Breast epithelium (tissue), 4 donors: ENCODE measurements around the gene RNASE7. TPM values are rescaled to one million over a fixed set of nuclear protein-coding genes. Genes with fewer than 3 reads are reported as not detected.

Experiments
- DNase-seq, 2 donors: peaks; one replicate each; pipeline ENCODE4 v3.0.0-alpha.2; 2019; ENCODE audit warnings: low spot score in 2 of 2
- H3K27ac ChIP-seq, 2 donors: fragments of 200-600 bp; sonication (generic) in 1 of 2; one replicate each; pipeline ENCODE4 v1.5.1; 2016 to 2019; ENCODE audit warnings: mild to moderate bottlenecking in 1 of 2
- H3K27me3 ChIP-seq, 2 donors: fragments of 200-600 bp; sonication (generic) in 1 of 2; one replicate each; pipeline versions ENCODE4 v1.5.1 to v1.6.0; 2017 to 2019; ENCODE audit warnings: control low read depth in 1 of 2, mild to moderate bottlenecking in 1 of 2
- H3K36me3 ChIP-seq: fragments of 200-600 bp; one replicate; pipeline ENCODE4 v1.5.1; 2019
- H3K4me1 ChIP-seq, 2 donors: fragments of 200-600 bp; sonication (generic); one replicate each; pipeline ENCODE4 v1.5.1; 2016 to 2019; ENCODE audit warnings: control low read depth in 1 of 2
- H3K4me3 ChIP-seq, 3 donors: fragments of 200-600 bp; sonication (generic); 1 replicate in 2 of 3; 2 replicates in 1 of 3; pipeline ENCODE4 v1.5.1; 2016 to 2019; ENCODE audit warnings: mild to moderate bottlenecking in 3 of 3, moderate library complexity in 2 of 3
- H3K9me3 ChIP-seq, 2 donors: fragments of 200-600 bp; sonication (generic) in 1 of 2; one replicate each; pipeline ENCODE4 v1.5.1; 2016 to 2019; ENCODE audit warnings: control low read depth in 1 of 2
- CTCF ChIP-seq, 3 donors: fragments of 450-650 bp; IDR thresholded peaks; one replicate each; pipeline ENCODE4 v1.5.1; 2016 to 2017; ENCODE audit warnings: antibody characterized with exemption in 3 of 3, mild to moderate bottlenecking in 3 of 3, moderate library complexity in 3 of 3
- POLR2A ChIP-seq: fragments of 450-650 bp; IDR thresholded peaks from one replicate; pipeline ENCODE4 v1.6.1; 2016; ENCODE audit warnings: antibody characterized with exemption, mild to moderate bottlenecking, moderate library complexity
- POLR2AphosphoS5 ChIP-seq, 3 donors: sonication (generic); formaldehyde crosslinking; IDR thresholded peaks; one replicate each; pipeline ENCODE4 v1.6.1; 2017; ENCODE audit warnings: antibody characterized with exemption in 3 of 3
- intact Hi-C: fragments of 100-400 bp; cut with DNase I; formaldehyde crosslinking; loops from one replicate; pipeline ENCODE4 v1.15.1; 2023; ENCODE audit warnings: low total_unique reads
- total RNA-seq, 3 donors: library from RNA; depleted of rRNA; stranded (reverse); fragments of >200 nt; gene quantifications; one replicate each; pipeline ENCODE4 v1.1.0, GENCODE V29; 2016

The RNASE7 gene
- total RNA-seq, 3 donors from 2014 or later, result 1.6 to 3.1 TPM; not detected in 1

- TF ChIP-seq CTCF (IDR thresholded peaks at IDR 0.05) (no peak), POLR2A (no peak), POLR2AphosphoS5 (IDR thresholded peaks at IDR 0.05) (no peak)
- H3K27ac ChIP-seq, result peak overlapping the region; percentile 70 to 84
- DNase-seq, result no peak
- no peaks in the 10 kb centered on the region for H3K27me3 ChIP-seq
- intact Hi-C loops, result no loop called here
- no peaks in the 10 kb centered on the region for H3K9me3 ChIP-seq
- H3K36me3 ChIP-seq, result no peaks in the 10 kb centered on the region
- peaks cover 0 to 27% of the 10 kb centered on the region in 2 donors for H3K4me1 ChIP-seq
- no peak overlapping the region for H3K4me3 ChIP-seq
Measured at GRCh38 chr14:21043974-21044618, 1.9 kb downstream of the RNASE7 start.

GRCh38 chr14:21047378-21047781 lies 5.2 kb downstream of the RNASE7 start:
- H3K4me1 ChIP-seq, result peaks cover 0 to 17% of the 10 kb centered on the region in 2 donors
- no peaks in the 10 kb centered on the region for H3K27me3 ChIP-seq
- H3K36me3 ChIP-seq, result no peaks in the 10 kb centered on the region
- no peak overlapping the region for H3K4me3 ChIP-seq
- no peak for TF ChIP-seq CTCF (IDR thresholded peaks at IDR 0.05)
- TF ChIP-seq POLR2AphosphoS5 (IDR thresholded peaks at IDR 0.05), result no peak
- no peak for TF ChIP-seq POLR2A
- intact Hi-C loops, result no loop called here
- no peak for DNase-seq
- H3K27ac ChIP-seq, result peak overlapping the region; percentile 64 to 83
- H3K9me3 ChIP-seq, result no peaks in the 10 kb centered on the region

GRCh38 chr14:21048638-21049037 lies 6.5 kb downstream of the RNASE7 start:
- peaks cover 0 to 8% of the 10 kb centered on the region in 2 donors for H3K4me1 ChIP-seq
- no peaks in the 10 kb centered on the region for H3K9me3 ChIP-seq
- no peaks in the 10 kb centered on the region for H3K27me3 ChIP-seq
- no peak for DNase-seq
- H3K36me3 ChIP-seq, result no peaks in the 10 kb centered on the region
- TF ChIP-seq CTCF (IDR thresholded peaks at IDR 0.05) (no peak), POLR2AphosphoS5 (IDR thresholded peaks at IDR 0.05) (no peak), POLR2A (no peak)
- no peak overlapping the region for H3K4me3 ChIP-seq
- intact Hi-C loops, result no loop called here
- H3K27ac ChIP-seq, result peak overlapping the region; percentile 5 to 83

GRCh38 chr14:21049271-21049673 lies 7.1 kb downstream of the RNASE7 start:
- peaks cover 0 to 3% of the 10 kb centered on the region in 2 donors for H3K4me1 ChIP-seq
- TF ChIP-seq POLR2A (no peak), CTCF (IDR thresholded peaks at IDR 0.05) (no peak), POLR2AphosphoS5 (IDR thresholded peaks at IDR 0.05) (no peak)
- H3K36me3 ChIP-seq, result no peaks in the 10 kb centered on the region
- DNase-seq, result no peak
- no peak overlapping the region for H3K27ac ChIP-seq
- H3K27me3 ChIP-seq, result no peaks in the 10 kb centered on the region
- intact Hi-C loops, result no loop called here
- H3K9me3 ChIP-seq, result no peaks in the 10 kb centered on the region
- no peak overlapping the region for H3K4me3 ChIP-seq

- intact Hi-C loops, result no loop called here
- no peaks in the 10 kb centered on the region for H3K4me1 ChIP-seq
Measured at GRCh38 chr14:21050597-21050996, 8.4 kb downstream of the RNASE7 start.

More at GRCh38 chr14:21050597-21050996, 8.4 kb downstream of the RNASE7 start:
- Histone ChIP-seq H3K27ac (no peak overlapping the region), H3K9me3 (no peaks in the 10 kb centered on the region), H3K4me3 (no peak overlapping the region), H3K36me3 (no peaks in the 10 kb centered on the region), H3K27me3 (no peaks in the 10 kb centered on the region)
- no peak for DNase-seq
- no peak for TF ChIP-seq POLR2AphosphoS5 (IDR thresholded peaks at IDR 0.05)
- no peak for TF ChIP-seq POLR2A
- TF ChIP-seq CTCF (IDR thresholded peaks at IDR 0.05), result no peak
